ENCODE data around the gene C9orf57. TPM values are rescaled to one million over a fixed set of nuclear protein-coding genes. Genes with fewer than 3 reads are reported as not detected.

The C9orf57 gene
- total RNA-seq, 4 donors from 2014 or later, result not detected

DNA sequence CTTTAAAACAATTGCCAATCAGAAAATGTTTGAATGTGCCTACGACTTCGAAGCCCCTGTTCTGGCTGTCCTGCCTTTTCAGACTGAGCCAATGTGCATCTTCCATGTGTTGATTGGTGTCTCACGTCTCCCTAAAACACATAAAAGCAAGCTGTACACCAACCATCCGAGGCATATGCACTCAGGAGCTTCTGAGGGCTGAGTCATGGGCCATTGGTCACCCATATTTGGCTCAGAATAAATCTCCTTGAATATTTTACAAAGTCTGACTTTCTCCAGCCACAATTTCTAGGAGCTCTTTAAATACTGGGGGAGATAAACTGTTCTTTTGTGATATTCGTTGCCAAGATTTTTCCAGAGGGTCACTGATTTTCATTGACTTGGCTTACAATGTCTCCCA lies 53.9 kb downstream of the C9orf57 start:
- DNase-seq (ENCODE audit: low spot score in 2 of 2), result no peak
- H3K27ac ChIP-seq, result no peak overlapping the region
- WGBS, 2 donors, result 60 to 62% methylated on average over 5 of the region's 5 CpGs
- TF ChIP-seq EP300 (IDR thresholded peaks at IDR 0.05), result no peak
- TF ChIP-seq, protein P1, sequence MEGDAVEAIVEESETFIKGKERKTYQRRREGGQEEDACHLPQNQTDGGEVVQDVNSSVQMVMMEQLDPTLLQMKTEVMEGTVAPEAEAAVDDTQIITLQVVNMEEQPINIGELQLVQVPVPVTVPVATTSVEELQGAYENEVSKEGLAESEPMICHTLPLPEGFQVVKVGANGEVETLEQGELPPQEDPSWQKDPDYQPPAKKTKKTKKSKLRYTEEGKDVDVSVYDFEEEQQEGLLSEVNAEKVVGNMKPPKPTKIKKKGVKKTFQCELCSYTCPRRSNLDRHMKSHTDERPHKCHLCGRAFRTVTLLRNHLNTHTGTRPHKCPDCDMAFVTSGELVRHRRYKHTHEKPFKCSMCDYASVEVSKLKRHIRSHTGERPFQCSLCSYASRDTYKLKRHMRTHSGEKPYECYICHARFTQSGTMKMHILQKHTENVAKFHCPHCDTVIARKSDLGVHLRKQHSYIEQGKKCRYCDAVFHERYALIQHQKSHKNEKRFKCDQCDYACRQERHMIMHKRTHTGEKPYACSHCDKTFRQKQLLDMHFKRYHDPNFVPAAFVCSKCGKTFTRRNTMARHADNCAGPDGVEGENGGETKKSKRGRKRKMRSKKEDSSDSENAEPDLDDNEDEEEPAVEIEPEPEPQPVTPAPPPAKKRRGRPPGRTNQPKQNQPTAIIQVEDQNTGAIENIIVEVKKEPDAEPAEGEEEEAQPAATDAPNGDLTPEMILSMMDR (IDR thresholded peaks at IDR 0.05), result no peak
- TF ChIP-seq POLR2A (IDR thresholded peaks at IDR 0.05), result no peak
- H3K27me3 ChIP-seq, result no peaks in the 10 kb centered on the region
- H3K9me3 ChIP-seq, result no peaks in the 10 kb centered on the region
- no peaks in the 10 kb centered on the region for H3K36me3 ChIP-seq
- no peak overlapping the region for H3K4me3 ChIP-seq
- H3K4me1 ChIP-seq, result no peaks in the 10 kb centered on the region

- no peaks in the 10 kb centered on the region for H3K4me1 ChIP-seq
- DNase-seq (ENCODE audit: low spot score in 2 of 2), result no peak
- no peak overlapping the region for H3K27ac ChIP-seq
- peaks cover 0 to 8% (median 0%) of the 10 kb centered on the region in 4 donors for H3K9me3 ChIP-seq
- no peak for TF ChIP-seq POLR2A (IDR thresholded peaks at IDR 0.05)
- TF ChIP-seq EP300 (IDR thresholded peaks at IDR 0.05), result no peak
- TF ChIP-seq, protein P1 (IDR thresholded peaks at IDR 0.05), result no peak
- no peaks in the 10 kb centered on the region for H3K36me3 ChIP-seq
- H3K4me3 ChIP-seq, result no peak overlapping the region
- no peaks in the 10 kb centered on the region for H3K27me3 ChIP-seq
These were observed 55.0 kb downstream of the C9orf57 start for GRCh38 chr9:72005451-72005850.

Small RNA genes within 50 kb of the gene (small RNA-seq; reads per million reads assigned to genes)
- not detected for gene HSPB1P1

Other genes with a start within 250 kb of the C9orf57 start
- gene ABHD17B, start 149.4 kb downstream of the C9orf57 start, total RNA-seq, result 10 to 100 TPM; 10.5 to 23.8 (median 18.3) TPM
- 10 to 100 TPM; 12.3 to 18.4 (median 16.0) TPM for gene C9orf85, start 149.0 kb downstream of the C9orf57 start, total RNA-seq
- gene GDA, start 88.8 kb upstream of the C9orf57 start, total RNA-seq, result 1 to 10 TPM in 2 of 4 donors, not detected in 2; 1.0 to 1.3 TPM